Type B pancreatic cell (in vitro differentiated cells): ENCODE results near the gene REEP1. TPM values are rescaled to one million over a fixed set of nuclear protein-coding genes. Genes with fewer than 3 reads are reported as not detected.
A peak's percentile ranks its signal among the peaks of the same experiment; 100 is the strongest.

ENCODE experiments used
- DNase-seq: peaks from one replicate; pipeline ENCODE4 v3.0.0; 2021; ENCODE audit warnings: mixed read lengths; ENCODE audit not compliant: unreplicated experiment; ENCODE audit errors: extremely low spot score
- H3K27ac Mint-ChIP-seq: 2 replicates; pipeline ENCODE4 v1.8.0; 2021; ENCODE audit warnings: mild to moderate bottlenecking, mixed read lengths
- H3K27me3 Mint-ChIP-seq: 2 replicates; pipeline ENCODE4 v1.8.0; 2021; ENCODE audit warnings: mixed read lengths
- H3K36me3 Mint-ChIP-seq: 2 replicates; pipeline ENCODE4 v1.8.0; 2021; ENCODE audit warnings: mixed read lengths
- H3K4me1 Mint-ChIP-seq: one replicate; pipeline ENCODE4 v1.8.0; 2021; ENCODE audit warnings: mixed read lengths; ENCODE audit not compliant: unreplicated experiment
- H3K4me3 Mint-ChIP-seq: 2 replicates; pipeline ENCODE4 v1.8.0; 2021; ENCODE audit warnings: mild to moderate bottlenecking, mixed read lengths
- H3K9me3 Mint-ChIP-seq: 2 replicates; pipeline ENCODE4 v1.8.0; 2021; ENCODE audit warnings: mixed read lengths
- CTCF ChIP-seq: fragments of 200-600 bp; sonication (generic); conservative IDR thresholded peaks from 2 replicates; pipeline ENCODE4 v1.5.0; 2021; ENCODE audit warnings: antibody characterized with exemption, mild to moderate bottlenecking
- total RNA-seq: library from RNA; stranded (reverse); gene quantifications from 2 replicates; pipeline ENCODE4 v1.2.1, GENCODE V29; 2021; ENCODE audit warnings: low replicate concordance

Gene REEP1
- total RNA-seq, 1 donor from 2014 or later = 6.4 TPM

- no peaks in the 10 kb centered on the region for H3K4me1 Mint-ChIP-seq
- H3K9me3 Mint-ChIP-seq = no peaks in the 10 kb centered on the region
- no peaks in the 10 kb centered on the region for H3K36me3 Mint-ChIP-seq
- no peak overlapping the region for H3K27ac Mint-ChIP-seq
- no peak for DNase-seq
- H3K27me3 Mint-ChIP-seq = peaks cover 25% of the 10 kb centered on the region
- TF ChIP-seq CTCF = no peak
- no peak overlapping the region for H3K4me3 Mint-ChIP-seq
These were observed 38.2 kb upstream of the REEP1 start for GRCh38 chr2:86375623-86376022.

GRCh38 chr2:86372641-86373502 is 35.4 kb upstream of the REEP1 start:
- TF ChIP-seq CTCF = peak; percentile 76
- peaks cover 17% of the 10 kb centered on the region for H3K27me3 Mint-ChIP-seq
- H3K27ac Mint-ChIP-seq = no peak overlapping the region
- H3K4me1 Mint-ChIP-seq = peaks cover 2% of the 10 kb centered on the region
- DNase-seq = no peak
- H3K36me3 Mint-ChIP-seq = no peaks in the 10 kb centered on the region
- H3K9me3 Mint-ChIP-seq = no peaks in the 10 kb centered on the region
- H3K4me3 Mint-ChIP-seq = no peak overlapping the region

- no peak for TF ChIP-seq CTCF
- Mint-ChIP-seq H3K4me3 (no peak overlapping the region), H3K4me1 (peaks cover 3% of the 10 kb centered on the region), H3K36me3 (no peaks in the 10 kb centered on the region), H3K27me3 (peaks cover 15% of the 10 kb centered on the region), H3K27ac (no peak overlapping the region), H3K9me3 (no peaks in the 10 kb centered on the region)
- no peak for DNase-seq
These were observed 34.7 kb upstream of the REEP1 start for GRCh38 chr2:86372133-86372532.

- Mint-ChIP-seq H3K36me3 (no peaks in the 10 kb centered on the region), H3K27me3 (peaks cover 11% of the 10 kb centered on the region), H3K27ac (no peak overlapping the region), H3K9me3 (no peaks in the 10 kb centered on the region), H3K4me1 (peaks cover 3% of the 10 kb centered on the region), H3K4me3 (no peak overlapping the region)
- no peak for DNase-seq
- no peak for TF ChIP-seq CTCF
These were observed 34.1 kb upstream of the REEP1 start for GRCh38 chr2:86371527-86371926.

GRCh38 chr2:86370579-86370978 is 33.2 kb upstream of the REEP1 start:
- Mint-ChIP-seq H3K9me3 (no peaks in the 10 kb centered on the region), H3K4me1 (peaks cover 3% of the 10 kb centered on the region), H3K4me3 (no peak overlapping the region), H3K27me3 (peaks cover 11% of the 10 kb centered on the region), H3K36me3 (no peaks in the 10 kb centered on the region), H3K27ac (no peak overlapping the region)
- TF ChIP-seq CTCF = no peak
- no peak for DNase-seq
